WTC11 (cell line): Measurements from ENCODE around the gene C1R. TPM values are rescaled to one million over a fixed set of nuclear protein-coding genes. Genes with fewer than 3 reads are reported as not detected.

Source experiments
- ATAC-seq: fragments of 200-7000 bp; cut with Tn5 transposase; 2 replicates; pipeline ENCODE4 v1.10.0; 2021; ENCODE audit warnings: mild to moderate bottlenecking, moderate library complexity
- CTCF ChIA-PET: fragments of 300-600 bp; sonication (Branson Sonifier 250); formaldehyde crosslinking; loops from one replicate; lab custom pipeline; 2021; ENCODE audit warnings: antibody characterized with exemption; lab: Charles Lee
- POLR2A ChIA-PET: fragments of 350-600 bp; sonication (Branson Sonifier 250); formaldehyde crosslinking; loops from one replicate; lab custom pipeline; 2021; ENCODE audit warnings: antibody characterized with exemption; lab: Charles Lee
- DNase-seq: peaks from one replicate; pipeline ENCODE4 v3.0.0; 2021; ENCODE audit warnings: low spot score
- H3K27ac Mint-ChIP-seq: 2 replicates; pipeline ENCODE4 v1.8.0; 2021; ENCODE audit warnings: mixed read lengths
- H3K27me3 Mint-ChIP-seq: 2 replicates; pipeline ENCODE4 v1.8.0; 2021; ENCODE audit warnings: low read depth, mild to moderate bottlenecking, moderate library complexity, mixed read lengths
- H3K36me3 Mint-ChIP-seq: 2 replicates; pipeline ENCODE4 v1.8.0; 2021; ENCODE audit warnings: mixed read lengths
- H3K4me1 Mint-ChIP-seq: 2 replicates; pipeline ENCODE4 v1.8.0; 2022; ENCODE audit warnings: mixed read lengths
- H3K4me3 Mint-ChIP-seq: 2 replicates; pipeline ENCODE4 v1.8.0; 2021; ENCODE audit warnings: mild to moderate bottlenecking, moderate library complexity, mixed read lengths
- H3K9me3 Mint-ChIP-seq: 2 replicates; pipeline ENCODE4 v1.8.0; 2021; ENCODE audit warnings: mixed read lengths
- CBFB ChIP-seq: sonication (generic); formaldehyde crosslinking; IDR thresholded peaks from 2 replicates; pipeline ENCODE4 v1.8.1; 2022; ENCODE audit warnings: mild to moderate bottlenecking, low read depth, missing genetic modification reagents
- CDX4 ChIP-seq: fragments of 250-450 bp; sonication (Bioruptor Pico); IDR thresholded peaks from 2 replicates; pipeline ENCODE4 v1.9.0; 2021; ENCODE audit warnings: moderate library complexity, mild to moderate bottlenecking, inconsistent platforms, borderline replicate concordance
- CTCF ChIP-seq: fragments of 200-600 bp; IDR thresholded peaks from 2 replicates; pipeline ENCODE4 v1.8.0; 2022; ENCODE audit warnings: antibody characterized with exemption
- FOXK1 ChIP-seq: sonication (generic); formaldehyde crosslinking; IDR thresholded peaks from 2 replicates; pipeline ENCODE4 v1.8.0; 2022; ENCODE audit warnings: mild to moderate bottlenecking, moderate library complexity, missing genetic modification reagents
- FOXP1 ChIP-seq: sonication (generic); formaldehyde crosslinking; IDR thresholded peaks from 2 replicates; pipeline ENCODE4 v1.8.0; 2022; ENCODE audit warnings: missing genetic modification reagents, mild to moderate bottlenecking, moderate library complexity, borderline replicate concordance
- GRHL2 ChIP-seq: fragments of 250-450 bp; sonication (Bioruptor Pico); IDR thresholded peaks from 2 replicates; pipeline ENCODE4 v1.8.0; 2022; ENCODE audit warnings: mild to moderate bottlenecking, moderate library complexity; ENCODE audit not compliant: insufficient replicate concordance, severe bottlenecking
- MXD4 ChIP-seq: fragments of 250-450 bp; sonication (Bioruptor Pico); IDR thresholded peaks from 2 replicates; pipeline ENCODE4 v1.8.0; 2021; ENCODE audit warnings: mild to moderate bottlenecking, moderate library complexity, borderline replicate concordance
- MYBL2 ChIP-seq: sonication (generic); formaldehyde crosslinking; IDR thresholded peaks from 2 replicates; pipeline ENCODE4 v1.8.1; 2023; ENCODE audit warnings: mild to moderate bottlenecking, moderate library complexity, missing genetic modification reagents
- NFATC4 ChIP-seq: fragments of 250-450 bp; sonication (Bioruptor Pico); IDR thresholded peaks from 2 replicates; pipeline ENCODE4 v1.9.0; 2021; ENCODE audit warnings: mild to moderate bottlenecking
- TEAD1 ChIP-seq: sonication (generic); formaldehyde crosslinking; IDR thresholded peaks from 2 replicates; pipeline ENCODE4 v1.8.0; 2022; ENCODE audit warnings: mild to moderate bottlenecking, missing genetic modification reagents
- ZBTB21 ChIP-seq: sonication (generic); formaldehyde crosslinking; IDR thresholded peaks from 2 replicates; pipeline ENCODE4 v1.8.1; 2023; ENCODE audit warnings: mild to moderate bottlenecking, missing genetic modification reagents, borderline replicate concordance
- ZNF263 ChIP-seq: sonication (generic); formaldehyde crosslinking; IDR thresholded peaks from 2 replicates; pipeline ENCODE4 v1.8.1; 2022; ENCODE audit warnings: low read depth, mild to moderate bottlenecking, moderate library complexity, missing genetic modification reagents
- ZNF423 ChIP-seq: fragments of 250-450 bp; sonication (Bioruptor Pico); IDR thresholded peaks from 2 replicates; pipeline ENCODE4 v2.1.2; 2022; ENCODE audit warnings: mild to moderate bottlenecking, moderate library complexity
- ZSCAN18 ChIP-seq: fragments of 250-450 bp; sonication (Bioruptor Pico); IDR thresholded peaks from 2 replicates; pipeline ENCODE4 v2.1.2; 2022; ENCODE audit warnings: mild to moderate bottlenecking, moderate library complexity
- total RNA-seq: library from RNA; stranded (reverse); gene quantifications from 3 replicates; pipeline ENCODE4 v1.2.3, GENCODE V29; 2021
- TF ChIP-seq, protein P1 (sequence below): sonication (generic); formaldehyde crosslinking; IDR thresholded peaks from 2 replicates; pipeline ENCODE4 v1.8.1; 2023; ENCODE audit warnings: mild to moderate bottlenecking, moderate library complexity, missing genetic modification reagents
- TF ChIP-seq, protein P2 (sequence below): sonication (generic); formaldehyde crosslinking; IDR thresholded peaks from 2 replicates; pipeline ENCODE4 v1.8.0; 2022; ENCODE audit warnings: mild to moderate bottlenecking, missing genetic modification reagents
- TF ChIP-seq, protein P3 (sequence below): sonication (generic); formaldehyde crosslinking; IDR thresholded peaks from 2 replicates; pipeline ENCODE4 v1.8.0; 2023; ENCODE audit warnings: mild to moderate bottlenecking, missing genetic modification reagents
- TF ChIP-seq, protein P4 (sequence below): sonication (generic); formaldehyde crosslinking; IDR thresholded peaks from 2 replicates; pipeline ENCODE4 v1.8.1; 2022; ENCODE audit warnings: low read depth, missing genetic modification reagents, borderline replicate concordance
- TF ChIP-seq, protein P5 (sequence below): fragments of 250-450 bp; sonication (Bioruptor Pico); IDR thresholded peaks from 2 replicates; pipeline ENCODE4 v1.9.0; 2021; ENCODE audit warnings: mild to moderate bottlenecking

Gene C1R
- total RNA-seq, 1 experiment from 2014 or later: 8.4 TPM

DNA sequence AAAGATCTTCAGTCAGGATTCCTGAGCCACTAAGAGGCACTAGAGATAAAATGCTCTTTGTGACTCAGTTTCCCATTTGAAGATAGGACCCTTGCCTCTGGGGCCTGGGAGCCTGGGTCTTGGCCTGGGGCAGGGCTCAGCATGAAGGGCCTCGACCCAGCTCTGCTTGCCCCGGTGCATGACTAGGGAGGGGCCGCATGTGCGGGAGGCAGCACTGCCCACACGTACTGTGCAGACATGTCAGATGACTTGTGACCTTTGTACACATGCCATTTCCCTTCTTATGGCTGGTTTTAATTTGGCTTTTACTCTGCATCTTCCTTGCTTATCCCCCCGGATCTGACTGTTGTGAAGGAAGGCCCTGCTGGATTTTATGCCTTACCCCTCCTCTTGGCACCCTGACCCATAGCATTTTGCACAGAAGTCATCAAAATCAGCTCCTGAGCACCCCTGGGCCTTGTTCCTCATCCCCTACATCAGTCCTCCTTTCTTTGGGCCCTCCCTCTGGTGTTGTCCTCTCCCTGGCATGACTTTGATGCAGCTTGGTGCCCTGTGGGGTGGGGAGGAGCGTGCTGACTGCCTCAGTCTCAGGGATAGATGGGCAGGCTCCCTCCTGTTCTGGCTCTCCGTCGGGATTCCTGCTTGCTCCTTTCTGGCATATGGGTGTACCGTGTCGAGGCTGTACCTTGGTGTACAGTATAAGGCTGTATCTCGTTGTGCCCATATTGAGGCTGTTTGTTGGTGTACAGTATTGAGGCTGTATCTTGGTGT is 42.3 kb upstream of the C1R start (continued):
- TF ChIP-seq CDX4 (CRISPR knock-in tag): no peak
- TF ChIP-seq, all 79 proteins: peak for 0

GRCh38 chr12:7131502-7131866 is 39.2 kb upstream of the C1R start:
- Mint-ChIP-seq H3K27ac (no peak overlapping the region), H3K36me3 (peaks cover 18% of the 10 kb centered on the region), H3K4me3 (peak overlapping the region; percentile 93), H3K27me3 (peaks cover 23% of the 10 kb centered on the region), H3K9me3 (no peaks in the 10 kb centered on the region), H3K4me1 (peaks cover 34% of the 10 kb centered on the region)
- ATAC-seq: no peak
- POLR2A ChIA-PET: no interaction called here
- DNase-seq: no peak
- TF ChIP-seq, protein P1, sequence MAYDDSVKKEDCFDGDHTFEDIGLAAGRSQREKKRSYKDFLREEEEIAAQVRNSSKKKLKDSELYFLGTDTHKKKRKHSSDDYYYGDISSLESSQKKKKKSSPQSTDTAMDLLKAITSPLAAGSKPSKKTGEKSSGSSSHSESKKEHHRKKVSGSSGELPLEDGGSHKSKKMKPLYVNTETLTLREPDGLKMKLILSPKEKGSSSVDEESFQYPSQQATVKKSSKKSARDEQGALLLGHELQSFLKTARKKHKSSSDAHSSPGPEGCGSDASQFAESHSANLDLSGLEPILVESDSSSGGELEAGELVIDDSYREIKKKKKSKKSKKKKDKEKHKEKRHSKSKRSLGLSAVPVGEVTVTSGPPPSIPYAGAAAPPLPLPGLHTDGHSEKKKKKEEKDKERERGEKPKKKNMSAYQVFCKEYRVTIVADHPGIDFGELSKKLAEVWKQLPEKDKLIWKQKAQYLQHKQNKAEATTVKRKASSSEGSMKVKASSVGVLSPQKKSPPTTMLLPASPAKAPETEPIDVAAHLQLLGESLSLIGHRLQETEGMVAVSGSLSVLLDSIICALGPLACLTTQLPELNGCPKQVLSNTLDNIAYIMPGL (CRISPR knock-in tag): no peak
- no peak for TF ChIP-seq CTCF
- no peak for TF ChIP-seq MXD4 (CRISPR knock-in tag)
- TF ChIP-seq, protein P2, sequence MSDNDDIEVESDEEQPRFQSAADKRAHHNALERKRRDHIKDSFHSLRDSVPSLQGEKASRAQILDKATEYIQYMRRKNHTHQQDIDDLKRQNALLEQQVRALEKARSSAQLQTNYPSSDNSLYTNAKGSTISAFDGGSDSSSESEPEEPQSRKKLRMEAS (CRISPR knock-in tag): no peak
- CTCF ChIA-PET: interaction anchor here (1.0 to 2.2 kb wide), 5 partner anchors 9 to 23 kb away, joined by 3 to 11 read pairs (median 6); partner anchors contain the start of gene C1RL

DNA sequence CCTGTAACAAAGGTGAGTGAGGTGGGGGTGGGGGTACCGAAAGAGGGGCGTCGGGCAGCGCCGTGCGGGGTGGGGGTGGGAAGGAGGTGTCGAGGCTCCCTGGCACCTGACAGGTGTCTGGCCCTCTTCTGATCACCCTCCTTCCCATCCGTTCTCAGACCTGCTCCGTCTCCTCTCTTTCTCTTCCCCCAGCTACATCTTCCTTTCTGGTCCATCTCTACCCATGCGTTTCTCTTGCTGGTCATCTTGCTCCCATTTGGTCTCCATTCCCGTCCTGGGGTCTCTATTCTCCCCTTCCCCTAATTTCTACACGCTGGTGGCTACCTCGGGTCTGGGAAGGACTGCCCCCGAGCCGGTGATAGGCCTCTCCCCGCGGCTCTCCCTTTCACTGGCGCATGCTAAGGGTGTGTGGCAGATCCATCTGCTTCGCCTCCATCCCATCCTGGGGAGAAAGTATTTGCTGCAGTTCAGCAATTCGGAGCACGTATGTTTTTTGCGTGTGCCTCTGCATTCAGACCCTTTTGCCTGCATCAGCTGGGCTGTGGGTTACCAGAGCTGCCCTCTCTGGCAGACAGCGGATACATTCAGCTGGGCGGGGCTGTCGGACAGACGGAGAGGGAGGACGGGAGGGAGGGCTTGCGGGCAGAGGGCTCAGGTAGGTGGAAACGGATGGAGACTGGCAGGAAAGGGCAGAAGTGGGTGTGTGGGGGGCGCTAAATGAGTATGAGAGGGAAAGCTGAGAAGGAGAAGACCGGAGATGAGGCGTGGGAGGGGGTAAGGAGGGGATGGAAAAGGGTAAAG is 38.7 kb upstream of the C1R start:
- ATAC-seq (peak; percentile 63), DNase-seq (peak; percentile 76)
- H3K27ac Mint-ChIP-seq: peak overlapping the region; percentile 81; the same call in 1 of the 2 replicates
- peaks cover 34% of the 10 kb centered on the region for H3K4me1 Mint-ChIP-seq
- POLR2A ChIA-PET: no interaction called here
- CTCF ChIA-PET: interaction anchor here (0.6 to 2.2 kb wide), 8 partner anchors 10 to 442 kb away, joined by 3 to 11 read pairs (median 4); partner anchors contain the start of genes C1RL and ZNF384
- H3K36me3 Mint-ChIP-seq: peaks cover 14% of the 10 kb centered on the region
- peaks cover 23% of the 10 kb centered on the region for H3K27me3 Mint-ChIP-seq
- no peaks in the 10 kb centered on the region for H3K9me3 Mint-ChIP-seq
- H3K4me3 Mint-ChIP-seq: peak overlapping the region; percentile 93
- TF ChIP-seq NFATC4 (no peak), MYBL2 (no peak), FOXK1 (no peak; the same call in 1 of the 2 replicates), ZBTB21 (CRISPR knock-in tag) (no peak), TEAD1 (no peak), FOXP1 (0 out of 2 replicates have a peak, but pooled peaks have one; percentile 17), ZNF423 (no peak), ZSCAN18 (CRISPR knock-in tag) (no peak), CBFB (CRISPR knock-in tag) (no peak), GRHL2 (no peak), ZNF263 (CRISPR knock-in tag) (no peak)
- TF ChIP-seq, protein P3, sequence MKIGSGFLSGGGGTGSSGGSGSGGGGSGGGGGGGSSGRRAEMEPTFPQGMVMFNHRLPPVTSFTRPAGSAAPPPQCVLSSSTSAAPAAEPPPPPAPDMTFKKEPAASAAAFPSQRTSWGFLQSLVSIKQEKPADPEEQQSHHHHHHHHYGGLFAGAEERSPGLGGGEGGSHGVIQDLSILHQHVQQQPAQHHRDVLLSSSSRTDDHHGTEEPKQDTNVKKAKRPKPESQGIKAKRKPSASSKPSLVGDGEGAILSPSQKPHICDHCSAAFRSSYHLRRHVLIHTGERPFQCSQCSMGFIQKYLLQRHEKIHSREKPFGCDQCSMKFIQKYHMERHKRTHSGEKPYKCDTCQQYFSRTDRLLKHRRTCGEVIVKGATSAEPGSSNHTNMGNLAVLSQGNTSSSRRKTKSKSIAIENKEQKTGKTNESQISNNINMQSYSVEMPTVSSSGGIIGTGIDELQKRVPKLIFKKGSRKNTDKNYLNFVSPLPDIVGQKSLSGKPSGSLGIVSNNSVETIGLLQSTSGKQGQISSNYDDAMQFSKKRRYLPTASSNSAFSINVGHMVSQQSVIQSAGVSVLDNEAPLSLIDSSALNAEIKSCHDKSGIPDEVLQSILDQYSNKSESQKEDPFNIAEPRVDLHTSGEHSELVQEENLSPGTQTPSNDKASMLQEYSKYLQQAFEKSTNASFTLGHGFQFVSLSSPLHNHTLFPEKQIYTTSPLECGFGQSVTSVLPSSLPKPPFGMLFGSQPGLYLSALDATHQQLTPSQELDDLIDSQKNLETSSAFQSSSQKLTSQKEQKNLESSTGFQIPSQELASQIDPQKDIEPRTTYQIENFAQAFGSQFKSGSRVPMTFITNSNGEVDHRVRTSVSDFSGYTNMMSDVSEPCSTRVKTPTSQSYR (CRISPR knock-in tag): no peak
- TF ChIP-seq, protein P4, sequence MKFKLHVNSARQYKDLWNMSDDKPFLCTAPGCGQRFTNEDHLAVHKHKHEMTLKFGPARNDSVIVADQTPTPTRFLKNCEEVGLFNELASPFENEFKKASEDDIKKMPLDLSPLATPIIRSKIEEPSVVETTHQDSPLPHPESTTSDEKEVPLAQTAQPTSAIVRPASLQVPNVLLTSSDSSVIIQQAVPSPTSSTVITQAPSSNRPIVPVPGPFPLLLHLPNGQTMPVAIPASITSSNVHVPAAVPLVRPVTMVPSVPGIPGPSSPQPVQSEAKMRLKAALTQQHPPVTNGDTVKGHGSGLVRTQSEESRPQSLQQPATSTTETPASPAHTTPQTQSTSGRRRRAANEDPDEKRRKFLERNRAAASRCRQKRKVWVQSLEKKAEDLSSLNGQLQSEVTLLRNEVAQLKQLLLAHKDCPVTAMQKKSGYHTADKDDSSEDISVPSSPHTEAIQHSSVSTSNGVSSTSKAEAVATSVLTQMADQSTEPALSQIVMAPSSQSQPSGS (CRISPR knock-in tag): no peak
- TF ChIP-seq, protein P5, sequence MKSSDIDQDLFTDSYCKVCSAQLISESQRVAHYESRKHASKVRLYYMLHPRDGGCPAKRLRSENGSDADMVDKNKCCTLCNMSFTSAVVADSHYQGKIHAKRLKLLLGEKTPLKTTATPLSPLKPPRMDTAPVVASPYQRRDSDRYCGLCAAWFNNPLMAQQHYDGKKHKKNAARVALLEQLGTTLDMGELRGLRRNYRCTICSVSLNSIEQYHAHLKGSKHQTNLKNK (CRISPR knock-in tag): no peak
